OCI-LY1 (cell line): Measurements from ENCODE around the gene SLC49A3.
"Not testable (repeated sequence)": the region's sequence is repeated elsewhere in the genome, so short reads cannot be mapped to it uniquely, and the experiment has no call there.

ENCODE experiments used
- H2AFZ ChIP-seq: fragments of 200-600 bp; sonication (generic), shearing (Covaris generic); 2 replicates; pipeline ENCODE4 v1.6.0; 2014; ENCODE audit warnings: antibody characterized with exemption, mild to moderate bottlenecking, low read length
- H3F3A ChIP-seq: fragments of 200-600 bp; sonication (generic), shearing (Covaris generic); 2 replicates; pipeline ENCODE4 v1.6.0; 2014; ENCODE audit warnings: mild to moderate bottlenecking, antibody characterized with exemption, low read length, moderate library complexity; ENCODE audit not compliant: insufficient read depth
- H3K27ac ChIP-seq: fragments of 200-600 bp; sonication (generic); 2 replicates; pipeline ENCODE4 v1.5.1; 2014; ENCODE audit warnings: low read length, mixed run types, mild to moderate bottlenecking, low read depth; ENCODE audit not compliant: poor library complexity, severe bottlenecking
- H3K27me3 ChIP-seq: fragments of 200-600 bp; sonication (generic); 2 replicates; pipeline ENCODE4 v1.6.0; 2014; ENCODE audit warnings: antibody characterized with exemption, mild to moderate bottlenecking, low read length, moderate library complexity; ENCODE audit not compliant: insufficient read depth
- H3K36me3 ChIP-seq: fragments of 200-600 bp; sonication (generic); 2 replicates; pipeline ENCODE4 v1.6.1; 2014; ENCODE audit warnings: mild to moderate bottlenecking, antibody characterized with exemption, low read length, moderate library complexity, mixed read lengths; ENCODE audit not compliant: insufficient read depth
- H3K4me1 ChIP-seq: fragments of 200-600 bp; sonication (generic); 2 replicates; pipeline ENCODE4 v1.5.1; 2014; ENCODE audit warnings: mild to moderate bottlenecking, low read length, moderate library complexity; ENCODE audit not compliant: insufficient read depth, severe bottlenecking
- H3K4me2 ChIP-seq: fragments of 200-600 bp; sonication (generic), shearing (Covaris generic); 2 replicates; pipeline ENCODE4 v1.6.1; 2014; ENCODE audit warnings: low read length
- H3K4me3 ChIP-seq: fragments of 200-600 bp; sonication (generic); 2 replicates; pipeline ENCODE4 v1.5.1; 2014; ENCODE audit warnings: low read length, low read depth, mild to moderate bottlenecking, mixed read lengths; ENCODE audit not compliant: poor library complexity, severe bottlenecking
- H3K79me2 ChIP-seq: fragments of 200-600 bp; shearing (Covaris generic); 2 replicates; pipeline ENCODE4 v1.6.1; 2016; ENCODE audit warnings: mixed run types, low read length, mixed read lengths; ENCODE audit not compliant: insufficient read depth
- H3K9ac ChIP-seq: fragments of 200-600 bp; sonication (generic), shearing (Covaris generic); 2 replicates; pipeline ENCODE4 v1.6.1; 2014; ENCODE audit warnings: mild to moderate bottlenecking, low read length, mixed read lengths
- H3K9me2 ChIP-seq: fragments of 200-600 bp; sonication (generic), shearing (Covaris generic); 2 replicates; pipeline ENCODE4 v1.6.1; 2014; ENCODE audit warnings: low read depth, mild to moderate bottlenecking, low read length, mixed read lengths
- H3K9me3 ChIP-seq: fragments of 200-600 bp; shearing (Covaris generic); 2 replicates; pipeline ENCODE4 v1.6.1; 2014; ENCODE audit warnings: low read length, mixed read lengths
- H4K20me1 ChIP-seq: fragments of 200-600 bp; sonication (generic), shearing (Covaris generic); 2 replicates; pipeline ENCODE4 v1.6.0; 2016; ENCODE audit warnings: mild to moderate bottlenecking, low read length; ENCODE audit not compliant: insufficient read depth
- CTCF ChIP-seq: fragments of 200-600 bp; sonication (generic), shearing (Covaris generic); IDR thresholded peaks from 2 replicates; pipeline ENCODE4 v1.5.1; 2017; ENCODE audit warnings: mild to moderate bottlenecking, antibody characterized with exemption, low read length, moderate library complexity, mixed read lengths
- EZH2 ChIP-seq: fragments of 200-600 bp; sonication (generic), shearing (Covaris generic); IDR thresholded peaks from 2 replicates; pipeline ENCODE4 v1.8.0; 2017; ENCODE audit warnings: borderline replicate concordance, mixed run types, mild to moderate bottlenecking, antibody characterized with exemption, low read length, moderate library complexity, mixed read lengths

Gene SLC49A3

GRCh38 chr4:699816-700580 is 11.0 kb upstream of the SLC49A3 start:
- H3K27me3 ChIP-seq: no peaks in the 10 kb centered on the region
- TF ChIP-seq EZH2 (no peak), CTCF (no peak)
- H4K20me1 ChIP-seq: no peaks in the 10 kb centered on the region
- peak overlapping the region; percentile 26; the same call in 1 of the 2 replicates for H3K9ac ChIP-seq
- H3K79me2 ChIP-seq: no peaks in the 10 kb centered on the region
- H2AFZ ChIP-seq: no peak overlapping the region
- peak overlapping the region; percentile 73 for H3K27ac ChIP-seq
- no peaks in the 10 kb centered on the region for H3K9me3 ChIP-seq
- no peak overlapping the region for H3K4me3 ChIP-seq
- no peaks in the 10 kb centered on the region for H3K9me2 ChIP-seq
- H3K4me2 ChIP-seq: peak overlapping the region; percentile 51; the same call in 1 of the 2 replicates
- peaks cover 19% of the 10 kb centered on the region for H3K4me1 ChIP-seq
- no peaks in the 10 kb centered on the region; the same call in 1 of the 2 replicates for H3K36me3 ChIP-seq
- H3F3A ChIP-seq: no peaks in the 10 kb centered on the region

- not testable (repeated sequence) for H3K4me3 ChIP-seq, H3K27ac ChIP-seq, H3K4me2 ChIP-seq, H3K36me3 ChIP-seq, H2AFZ ChIP-seq, H3K79me2 ChIP-seq, H3K9ac ChIP-seq, H3F3A ChIP-seq, H3K9me2 ChIP-seq, H4K20me1 ChIP-seq, H3K9me3 ChIP-seq, H3K27me3 ChIP-seq
- H3K4me1 ChIP-seq: peaks cover 10% of the 10 kb centered on the region
Observed at GRCh38 chr4:694341-694940, 5.5 kb upstream of the SLC49A3 start.

- H3K27ac ChIP-seq: no peak overlapping the region
- H3K9me2 ChIP-seq: no peaks in the 10 kb centered on the region
- no peaks in the 10 kb centered on the region for H3K79me2 ChIP-seq
- no peak overlapping the region for H3K4me2 ChIP-seq
- H3F3A ChIP-seq: no peaks in the 10 kb centered on the region
- H2AFZ ChIP-seq: no peak overlapping the region
- no peak overlapping the region for H3K9ac ChIP-seq
- H3K4me1 ChIP-seq: no peaks in the 10 kb centered on the region
- no peaks in the 10 kb centered on the region for H4K20me1 ChIP-seq
- H3K27me3 ChIP-seq: no peaks in the 10 kb centered on the region
- TF ChIP-seq EZH2: no peak
- TF ChIP-seq CTCF: no peak
- H3K36me3 ChIP-seq: no peaks in the 10 kb centered on the region; the same call in 1 of the 2 replicates
- H3K9me3 ChIP-seq: no peaks in the 10 kb centered on the region
- no peak overlapping the region for H3K4me3 ChIP-seq
Observed at GRCh38 chr4:692771-693554, 4.0 kb upstream of the SLC49A3 start.
